Measurements from ENCODE around the gene RCAN2.

RCAN2 gene

DNA sequence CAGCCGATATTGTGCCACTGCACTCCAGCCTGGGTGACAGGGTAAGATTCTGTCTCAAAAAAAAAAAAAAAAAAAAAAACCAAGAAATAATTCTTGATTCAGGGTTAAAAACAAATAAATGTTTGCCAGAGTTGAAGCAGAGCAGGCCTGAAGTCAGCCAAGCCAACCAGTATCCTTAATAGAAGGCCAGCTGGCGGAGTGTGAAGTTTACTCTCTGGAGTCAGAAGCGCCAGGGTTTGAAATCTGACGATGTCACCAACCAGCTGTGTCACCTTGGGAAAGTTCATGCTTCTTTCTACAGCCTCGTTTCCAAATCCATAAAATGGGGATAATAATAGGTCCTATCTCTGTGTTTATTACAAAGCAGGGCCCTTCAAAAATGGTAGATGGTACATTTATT, 247.5 kb downstream of the RCAN2 start:
- no peak for DNase-seq (ENCODE audit: low read depth in 1 of 2, low spot score in 1 of 2)
- H3K27me3 ChIP-seq (ENCODE audit: insufficient read depth, poor library complexity, severe bottlenecking): no peaks in the 10 kb centered on the region
- no peak overlapping the region for H3K4me3 ChIP-seq (replicated peaks; ENCODE audit: insufficient read depth, low read length)
- no peak overlapping the region for H3K27ac ChIP-seq (replicated peaks)
- TF ChIP-seq POLR2AphosphoS5 (IDR thresholded peaks at IDR 0.05; ENCODE audit: low read depth) (no peak), SPI1 (IDR thresholded peaks at IDR 0.05; ENCODE audit: borderline replicate concordance, low read depth) (no peak), GABPA (IDR thresholded peaks at IDR 0.05; ENCODE audit: low read depth) (no peak)
- TF ChIP-seq, protein P1, sequence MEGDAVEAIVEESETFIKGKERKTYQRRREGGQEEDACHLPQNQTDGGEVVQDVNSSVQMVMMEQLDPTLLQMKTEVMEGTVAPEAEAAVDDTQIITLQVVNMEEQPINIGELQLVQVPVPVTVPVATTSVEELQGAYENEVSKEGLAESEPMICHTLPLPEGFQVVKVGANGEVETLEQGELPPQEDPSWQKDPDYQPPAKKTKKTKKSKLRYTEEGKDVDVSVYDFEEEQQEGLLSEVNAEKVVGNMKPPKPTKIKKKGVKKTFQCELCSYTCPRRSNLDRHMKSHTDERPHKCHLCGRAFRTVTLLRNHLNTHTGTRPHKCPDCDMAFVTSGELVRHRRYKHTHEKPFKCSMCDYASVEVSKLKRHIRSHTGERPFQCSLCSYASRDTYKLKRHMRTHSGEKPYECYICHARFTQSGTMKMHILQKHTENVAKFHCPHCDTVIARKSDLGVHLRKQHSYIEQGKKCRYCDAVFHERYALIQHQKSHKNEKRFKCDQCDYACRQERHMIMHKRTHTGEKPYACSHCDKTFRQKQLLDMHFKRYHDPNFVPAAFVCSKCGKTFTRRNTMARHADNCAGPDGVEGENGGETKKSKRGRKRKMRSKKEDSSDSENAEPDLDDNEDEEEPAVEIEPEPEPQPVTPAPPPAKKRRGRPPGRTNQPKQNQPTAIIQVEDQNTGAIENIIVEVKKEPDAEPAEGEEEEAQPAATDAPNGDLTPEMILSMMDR (IDR thresholded peaks at IDR 0.05; ENCODE audit: insufficient read depth, low read length): no peak
- TF ChIP-seq, protein P2, sequence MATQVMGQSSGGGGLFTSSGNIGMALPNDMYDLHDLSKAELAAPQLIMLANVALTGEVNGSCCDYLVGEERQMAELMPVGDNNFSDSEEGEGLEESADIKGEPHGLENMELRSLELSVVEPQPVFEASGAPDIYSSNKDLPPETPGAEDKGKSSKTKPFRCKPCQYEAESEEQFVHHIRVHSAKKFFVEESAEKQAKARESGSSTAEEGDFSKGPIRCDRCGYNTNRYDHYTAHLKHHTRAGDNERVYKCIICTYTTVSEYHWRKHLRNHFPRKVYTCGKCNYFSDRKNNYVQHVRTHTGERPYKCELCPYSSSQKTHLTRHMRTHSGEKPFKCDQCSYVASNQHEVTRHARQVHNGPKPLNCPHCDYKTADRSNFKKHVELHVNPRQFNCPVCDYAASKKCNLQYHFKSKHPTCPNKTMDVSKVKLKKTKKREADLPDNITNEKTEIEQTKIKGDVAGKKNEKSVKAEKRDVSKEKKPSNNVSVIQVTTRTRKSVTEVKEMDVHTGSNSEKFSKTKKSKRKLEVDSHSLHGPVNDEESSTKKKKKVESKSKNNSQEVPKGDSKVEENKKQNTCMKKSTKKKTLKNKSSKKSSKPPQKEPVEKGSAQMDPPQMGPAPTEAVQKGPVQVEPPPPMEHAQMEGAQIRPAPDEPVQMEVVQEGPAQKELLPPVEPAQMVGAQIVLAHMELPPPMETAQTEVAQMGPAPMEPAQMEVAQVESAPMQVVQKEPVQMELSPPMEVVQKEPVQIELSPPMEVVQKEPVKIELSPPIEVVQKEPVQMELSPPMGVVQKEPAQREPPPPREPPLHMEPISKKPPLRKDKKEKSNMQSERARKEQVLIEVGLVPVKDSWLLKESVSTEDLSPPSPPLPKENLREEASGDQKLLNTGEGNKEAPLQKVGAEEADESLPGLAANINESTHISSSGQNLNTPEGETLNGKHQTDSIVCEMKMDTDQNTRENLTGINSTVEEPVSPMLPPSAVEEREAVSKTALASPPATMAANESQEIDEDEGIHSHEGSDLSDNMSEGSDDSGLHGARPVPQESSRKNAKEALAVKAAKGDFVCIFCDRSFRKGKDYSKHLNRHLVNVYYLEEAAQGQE (IDR thresholded peaks at IDR 0.05; ENCODE audit: insufficient replicate concordance, low read depth): no peak

DNA sequence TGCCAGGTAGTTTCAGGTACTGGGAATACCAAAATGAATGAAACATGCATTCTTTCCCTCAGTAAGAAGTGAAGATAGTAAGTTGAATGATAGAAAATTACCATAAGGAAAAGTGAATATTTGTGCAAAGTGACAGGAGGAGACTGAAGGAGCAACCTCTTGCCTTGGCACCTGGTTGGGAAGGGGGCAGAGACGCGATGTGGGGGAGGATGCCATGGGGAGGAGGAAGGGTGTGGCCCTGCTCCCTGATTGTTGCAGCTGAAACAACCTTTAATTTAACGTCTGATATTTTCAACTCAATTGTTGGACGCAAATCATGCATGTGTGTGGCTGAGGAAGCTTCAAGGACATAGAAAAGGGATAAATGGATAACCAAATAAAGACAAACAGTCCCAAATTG, 248.3 kb downstream of the RCAN2 start:
- Histone ChIP-seq H3K4me3 (replicated peaks; ENCODE audit: insufficient read depth, low read length) (no peak overlapping the region), H3K27me3 (ENCODE audit: insufficient read depth, poor library complexity, severe bottlenecking) (no peaks in the 10 kb centered on the region), H3K27ac (replicated peaks) (no peak overlapping the region)
- TF ChIP-seq, protein P1 (IDR thresholded peaks at IDR 0.05; ENCODE audit: insufficient read depth, low read length): no peak
- TF ChIP-seq, protein P2 (IDR thresholded peaks at IDR 0.05; ENCODE audit: insufficient replicate concordance, low read depth): no peak
- no peak for TF ChIP-seq SPI1 (IDR thresholded peaks at IDR 0.05; ENCODE audit: borderline replicate concordance, low read depth)
- DNase-seq (ENCODE audit: low read depth in 1 of 2, low spot score in 1 of 2): no peak

DNA sequence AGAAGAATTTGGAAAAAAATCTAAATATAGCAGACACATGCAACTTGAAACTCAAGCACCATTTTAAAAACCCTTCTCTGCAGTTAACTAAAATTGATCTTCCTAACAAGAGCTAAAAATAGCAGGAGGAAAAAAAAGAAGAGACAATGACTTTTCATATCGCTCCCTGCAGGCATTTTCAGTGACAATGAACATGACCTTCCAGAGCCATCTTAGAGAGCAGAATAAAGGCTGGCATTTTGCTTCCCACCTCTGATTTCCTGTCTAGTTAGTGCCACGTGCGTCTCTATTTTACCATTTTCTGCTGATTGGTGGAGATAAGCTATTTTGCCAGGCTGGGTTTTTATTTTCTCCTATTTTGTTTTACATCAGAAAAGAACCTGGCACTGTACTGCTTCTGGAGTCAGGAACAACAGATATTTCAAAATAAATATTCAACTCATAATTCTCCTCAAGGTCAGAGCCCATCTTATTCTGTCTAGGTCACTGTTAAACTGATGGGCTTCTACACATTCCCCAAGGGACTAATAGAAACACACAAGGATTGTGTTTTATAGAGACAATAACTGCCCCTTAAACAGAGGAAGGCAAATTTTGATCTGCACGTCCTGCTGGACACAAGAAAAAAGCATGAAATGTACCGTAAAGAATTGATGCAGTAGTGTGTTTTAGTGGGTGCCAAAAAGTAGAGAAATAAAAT, 250.2 kb downstream of the RCAN2 start:
- no peak for DNase-seq (ENCODE audit: low read depth in 1 of 2, low spot score in 1 of 2)
- Histone ChIP-seq H3K27me3 (ENCODE audit: insufficient read depth, poor library complexity, severe bottlenecking) (peaks cover 3% of the 10 kb centered on the region), H3K27ac (replicated peaks) (no peak overlapping the region), H3K4me3 (replicated peaks; ENCODE audit: insufficient read depth, low read length) (no peak overlapping the region)
- no peak for TF ChIP-seq SPI1 (IDR thresholded peaks at IDR 0.05; ENCODE audit: borderline replicate concordance, low read depth)

DNA sequence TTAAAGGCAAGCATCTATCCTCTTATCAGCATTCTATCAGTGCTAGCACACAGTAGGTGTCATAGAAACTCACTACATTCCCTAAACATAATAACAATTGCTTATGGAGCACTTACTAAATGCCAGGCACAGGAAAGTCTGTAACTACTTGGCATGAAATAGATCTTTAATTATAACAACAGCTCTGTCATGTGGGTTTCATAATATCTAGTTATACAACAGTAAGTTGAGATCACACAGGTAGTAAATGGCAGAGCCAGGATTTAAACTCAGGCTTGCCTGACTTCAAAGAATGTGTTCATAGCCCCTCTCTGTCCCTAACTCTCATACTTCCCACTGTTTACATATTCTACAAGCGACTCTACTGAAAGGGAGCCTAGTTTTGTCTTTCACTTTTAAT, 254.5 kb downstream of the RCAN2 start:
- DNase-seq (ENCODE audit: low read depth in 1 of 2, low spot score in 1 of 2): no peak
- H3K4me3 ChIP-seq (replicated peaks; ENCODE audit: insufficient read depth, low read length): no peak overlapping the region
- TF ChIP-seq POLR2AphosphoS5 (IDR thresholded peaks at IDR 0.05; ENCODE audit: low read depth) (no peak), GABPA (IDR thresholded peaks at IDR 0.05; ENCODE audit: low read depth) (no peak)
- H3K27me3 ChIP-seq (ENCODE audit: insufficient read depth, poor library complexity, severe bottlenecking): peaks cover 3% of the 10 kb centered on the region
- no peak overlapping the region for H3K27ac ChIP-seq (replicated peaks)

DNA sequence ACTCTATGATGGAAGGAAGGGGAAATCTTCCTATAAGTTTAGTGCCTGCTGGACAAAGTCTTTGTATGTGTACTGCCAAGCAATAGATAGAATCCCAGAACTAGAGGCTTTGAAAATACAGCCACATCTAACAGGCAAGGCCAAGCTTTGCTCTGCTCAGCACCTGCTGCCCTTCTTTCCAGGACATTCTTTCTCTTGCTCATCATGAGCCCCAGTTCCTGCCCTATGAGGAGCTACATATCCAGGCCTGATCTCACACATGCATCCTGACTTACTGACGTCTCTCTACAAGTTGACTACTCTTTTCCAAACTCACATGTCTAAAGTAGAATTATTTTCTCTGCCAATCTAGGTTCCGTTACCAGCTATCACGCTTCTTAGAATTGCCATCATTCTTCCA, 256.0 kb downstream of the RCAN2 start:
- Histone ChIP-seq H3K27me3 (ENCODE audit: insufficient read depth, poor library complexity, severe bottlenecking) (peaks cover 3% of the 10 kb centered on the region), H3K27ac (replicated peaks) (no peak overlapping the region), H3K4me3 (replicated peaks; ENCODE audit: insufficient read depth, low read length) (no peak overlapping the region)
- TF ChIP-seq, protein P2 (IDR thresholded peaks at IDR 0.05; ENCODE audit: insufficient replicate concordance, low read depth): no peak
- TF ChIP-seq SPI1 (IDR thresholded peaks at IDR 0.05; ENCODE audit: borderline replicate concordance, low read depth): no peak
- no peak for TF ChIP-seq GABPA (IDR thresholded peaks at IDR 0.05; ENCODE audit: low read depth)
- TF ChIP-seq, protein P1 (IDR thresholded peaks at IDR 0.05; ENCODE audit: insufficient read depth, low read length): no peak
- no peak for TF ChIP-seq POLR2AphosphoS5 (IDR thresholded peaks at IDR 0.05; ENCODE audit: low read depth)
- no peak for DNase-seq (ENCODE audit: low read depth in 1 of 2, low spot score in 1 of 2)

Data from HL-60 (cell line).